Nephron (organoid): Measurements from ENCODE around the gene AMIGO3.

ENCODE experiments used
- H3K27ac Mint-ChIP-seq, 3 experiments: 2 replicates each; pipeline ENCODE4 v1.8.0; 2020; ENCODE audit warnings: mixed read lengths in 3 of 3, mild to moderate bottlenecking in 2 of 3, moderate library complexity in 1 of 3
- H3K27me3 Mint-ChIP-seq: 2 replicates; pipeline ENCODE4 v1.8.0; 2021; ENCODE audit warnings: low read depth, mild to moderate bottlenecking, moderate library complexity, mixed read lengths
- H3K36me3 Mint-ChIP-seq: 2 replicates; pipeline ENCODE4 v1.8.0; 2020; ENCODE audit warnings: low read depth, mixed read lengths
- H3K4me1 Mint-ChIP-seq: 2 replicates; pipeline ENCODE4 v1.8.0; 2020; ENCODE audit warnings: mixed read lengths
- H3K4me3 Mint-ChIP-seq, 3 experiments: 2 replicates each; pipeline ENCODE4 v1.8.0; 2020; ENCODE audit warnings: mild to moderate bottlenecking in 3 of 3, mixed read lengths in 3 of 3, moderate library complexity in 2 of 3
- H3K9me3 Mint-ChIP-seq: 2 replicates; pipeline ENCODE4 v1.8.0; 2020; ENCODE audit warnings: mixed read lengths
- CTCF ChIP-seq, 3 experiments: fragments of 200-600 bp; sonication (generic); IDR thresholded peaks; one replicate each; pipeline ENCODE4 v1.5.0; 2021; ENCODE audit warnings: antibody characterized with exemption in 3 of 3; ENCODE audit not compliant: unreplicated experiment in 3 of 3

AMIGO3 gene

GRCh38 chr3:49681543-49681942 lies 37.9 kb downstream of the AMIGO3 start:
- H3K27ac Mint-ChIP-seq, result no peak overlapping the region
- H3K36me3 Mint-ChIP-seq, result peaks cover 14% of the 10 kb centered on the region
- no peaks in the 10 kb centered on the region for H3K4me1 Mint-ChIP-seq
- TF ChIP-seq CTCF (IDR thresholded peaks at IDR 0.05; ENCODE audit: unreplicated experiment in 3 of 3), result no peak
- H3K27me3 Mint-ChIP-seq, result peaks cover 4% of the 10 kb centered on the region
- H3K4me3 Mint-ChIP-seq, result no peak overlapping the region
- no peaks in the 10 kb centered on the region for H3K9me3 Mint-ChIP-seq

DNA sequence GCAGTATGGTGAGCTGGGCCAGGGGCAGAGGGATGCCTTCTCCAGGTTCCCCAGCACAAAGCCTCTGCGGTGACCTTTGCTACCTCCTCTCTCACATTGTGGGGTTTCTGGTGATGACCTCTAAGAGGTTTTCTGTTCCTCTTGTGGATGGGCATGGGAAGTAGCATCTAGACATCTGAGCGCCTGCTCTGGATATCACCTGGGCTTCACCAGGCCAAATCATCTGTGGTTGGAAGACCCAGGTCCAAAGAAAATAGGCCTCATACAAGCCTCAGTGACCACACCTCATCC lies 38.3 kb downstream of the AMIGO3 start:
- Mint-ChIP-seq H3K9me3 (no peaks in the 10 kb centered on the region), H3K4me1 (no peaks in the 10 kb centered on the region), H3K36me3 (peaks cover 15% of the 10 kb centered on the region), H3K4me3 (no peak overlapping the region), H3K27me3 (peaks cover 4% of the 10 kb centered on the region), H3K27ac (no peak overlapping the region)
- TF ChIP-seq CTCF (IDR thresholded peaks at IDR 0.05; ENCODE audit: unreplicated experiment in 3 of 3), result no peak

DNA sequence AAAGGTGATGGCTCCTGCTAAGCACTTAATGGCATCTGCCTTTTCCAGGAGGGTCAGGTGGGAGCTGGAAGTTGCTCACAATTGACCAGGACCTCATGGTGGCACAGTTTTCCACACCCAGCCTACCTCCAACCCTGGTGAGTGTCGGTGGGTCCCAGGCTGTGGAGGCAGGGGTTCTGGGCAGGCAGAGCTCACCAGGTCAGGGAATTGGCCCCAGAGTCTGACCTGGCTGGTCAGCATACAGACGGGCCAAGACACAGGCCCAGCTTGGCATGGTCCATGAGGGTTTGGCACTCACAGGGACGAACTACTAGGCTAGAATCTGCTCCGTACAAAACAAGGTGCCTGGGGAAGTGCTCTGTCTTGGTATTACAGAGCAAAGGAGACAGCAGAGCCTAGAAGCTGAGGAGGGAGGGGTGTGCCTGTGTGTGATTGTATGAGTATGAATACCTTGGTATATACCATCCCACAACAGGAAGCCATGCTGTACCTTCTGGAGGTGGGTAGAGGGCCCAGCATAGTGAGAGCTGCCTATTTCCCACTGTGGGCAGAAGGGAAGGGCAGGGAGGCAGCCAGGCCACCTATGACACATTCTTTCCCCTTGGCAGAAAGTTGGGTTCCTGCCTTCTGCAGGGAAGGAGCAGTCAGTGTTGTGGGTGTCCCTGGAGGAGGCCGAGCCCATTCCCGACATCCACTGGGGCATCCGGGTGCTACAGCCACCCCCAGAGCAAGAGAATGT lies 38.8 kb downstream of the AMIGO3 start:
- no peak overlapping the region for H3K27ac Mint-ChIP-seq
- peaks cover 4% of the 10 kb centered on the region for H3K27me3 Mint-ChIP-seq
- peaks cover 20% of the 10 kb centered on the region for H3K36me3 Mint-ChIP-seq
- TF ChIP-seq CTCF (IDR thresholded peaks at IDR 0.05; ENCODE audit: unreplicated experiment in 3 of 3), result no peak
- no peaks in the 10 kb centered on the region for H3K9me3 Mint-ChIP-seq
- no peaks in the 10 kb centered on the region for H3K4me1 Mint-ChIP-seq
- H3K4me3 Mint-ChIP-seq, result no peak overlapping the region

GRCh38 chr3:49675912-49676311 lies 43.6 kb downstream of the AMIGO3 start:
- peaks cover 20% of the 10 kb centered on the region for H3K36me3 Mint-ChIP-seq
- H3K27me3 Mint-ChIP-seq, result peaks cover 6% of the 10 kb centered on the region
- H3K9me3 Mint-ChIP-seq, result no peaks in the 10 kb centered on the region
- no peak for TF ChIP-seq CTCF (IDR thresholded peaks at IDR 0.05; ENCODE audit: unreplicated experiment in 3 of 3)
- peak overlapping the region; percentile 40 to 97 (median 94) for H3K4me3 Mint-ChIP-seq
- no peak overlapping the region for H3K27ac Mint-ChIP-seq
- H3K4me1 Mint-ChIP-seq, result peaks cover 12% of the 10 kb centered on the region

DNA sequence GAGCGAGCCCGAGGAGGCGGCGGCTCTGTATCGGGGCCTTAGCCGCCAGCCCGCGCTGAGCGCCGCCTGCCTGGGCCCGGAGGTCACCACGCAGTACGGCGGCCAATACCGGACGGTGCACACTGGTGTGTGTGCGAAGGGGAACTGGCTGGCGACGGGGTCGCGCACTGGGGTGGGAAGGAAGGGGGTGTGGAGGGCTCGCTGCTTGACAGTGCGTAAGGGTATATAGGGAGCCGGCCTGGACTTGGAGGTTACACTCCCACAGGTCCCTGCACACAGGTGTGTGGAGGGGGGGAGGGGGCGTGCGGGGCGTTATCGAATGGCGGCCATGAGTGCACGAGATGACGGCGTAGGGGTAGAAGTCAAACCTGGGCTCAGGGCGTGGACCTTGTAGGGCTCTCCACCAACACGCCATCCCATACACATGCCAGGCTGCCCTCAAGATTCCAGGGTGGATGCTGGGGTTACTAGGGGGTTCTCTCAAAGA lies 44.9 kb downstream of the AMIGO3 start:
- Mint-ChIP-seq H3K27me3 (peaks cover 6% of the 10 kb centered on the region), H3K27ac (peak overlapping the region in 2 of 3 experiments; percentile 20 to 59), H3K9me3 (no peaks in the 10 kb centered on the region), H3K4me3 (peak overlapping the region; percentile 90 to 97 (median 94)), H3K4me1 (peaks cover 12% of the 10 kb centered on the region), H3K36me3 (peaks cover 13% of the 10 kb centered on the region)
- no peak for TF ChIP-seq CTCF (IDR thresholded peaks at IDR 0.05; ENCODE audit: unreplicated experiment in 3 of 3)
